ENCODE measurements around the gene WDR47. TPM values are rescaled to one million over a fixed set of nuclear protein-coding genes. Genes with fewer than 3 reads are reported as not detected.
"Not testable (repeated sequence)": the region's sequence is repeated elsewhere in the genome, so short reads cannot be mapped to it uniquely, and the experiment has no call there.

WDR47 gene
- total and polyA plus RNA-seq, 2 donors, result 7.8 to 10.8 TPM

GRCh38 chr1:109040989-109041620, 797 bp downstream of the WDR47 start:
- peak overlapping the region; percentile 74 to 88 for H3K27ac ChIP-seq (ENCODE audit: low read depth in 1 of 2, low read length in 1 of 2)
- peak in 7 of 9 donors; percentile 3 to 63 (median 28) for DNase-seq (ENCODE audit: low read depth in 6 of 9, low spot score in 9 of 9)
- WGBS, result under 1% methylated on average over 44 of the region's 44 CpGs
- H3K36me3 ChIP-seq (ENCODE audit: control insufficient read depth in 2 of 2, insufficient read depth in 2 of 2, low read length in 1 of 2), result no peaks in the 10 kb centered on the region
- no peaks in the 10 kb centered on the region for H3K27me3 ChIP-seq (ENCODE audit: control insufficient read depth in 2 of 2, insufficient read depth in 1 of 2, low read length in 1 of 2)
- no peaks in the 10 kb centered on the region for H3K9me3 ChIP-seq (ENCODE audit: control insufficient read depth in 2 of 2, insufficient read depth in 1 of 2, low read length in 1 of 2)
- H3K4me1 ChIP-seq (ENCODE audit: control insufficient read depth in 2 of 2, insufficient read depth in 2 of 2, low read length in 2 of 2), result peaks cover 0 to 3% of the 10 kb centered on the region in 2 donors
- peak overlapping the region; percentile 91 to 96 for H3K4me3 ChIP-seq (ENCODE audit: low read length in 2 of 2)

DNA sequence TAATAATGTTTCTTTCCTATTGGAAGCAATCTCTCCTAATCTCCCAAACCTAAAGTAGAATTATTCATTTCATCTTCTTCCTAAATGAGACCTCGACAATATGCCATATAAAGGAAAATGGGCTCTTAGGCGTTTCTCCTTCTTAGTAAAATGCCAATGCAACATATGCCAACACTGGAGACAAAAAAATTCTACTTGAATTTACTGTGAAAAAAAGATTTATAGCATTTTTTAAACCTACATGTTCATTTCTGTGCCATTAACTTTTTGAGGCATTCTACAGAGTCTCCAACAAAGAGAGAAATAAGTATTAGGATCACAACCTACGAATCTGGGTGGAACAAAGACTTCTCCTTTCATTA, 1.3 kb downstream of the WDR47 start:
- Histone ChIP-seq H3K9me3 (ENCODE audit: control insufficient read depth in 2 of 2, insufficient read depth in 1 of 2, low read length in 1 of 2) (no peaks in the 10 kb centered on the region), H3K27me3 (ENCODE audit: control insufficient read depth in 2 of 2, insufficient read depth in 1 of 2, low read length in 1 of 2) (no peaks in the 10 kb centered on the region), H3K27ac (ENCODE audit: low read depth in 1 of 2, low read length in 1 of 2) (no peak overlapping the region), H3K4me3 (ENCODE audit: low read length in 2 of 2) (peak overlapping the region; percentile 91 to 96), H3K4me1 (ENCODE audit: control insufficient read depth in 2 of 2, insufficient read depth in 2 of 2, low read length in 2 of 2) (peaks cover 0 to 3% of the 10 kb centered on the region in 2 donors), H3K36me3 (ENCODE audit: control insufficient read depth in 2 of 2, insufficient read depth in 2 of 2, low read length in 1 of 2) (no peaks in the 10 kb centered on the region)
- DNase-seq (ENCODE audit: low read depth in 6 of 9, low spot score in 9 of 9), result no peak
- 10% methylated on average over 3 of the region's 3 CpGs for WGBS

- H3K4me3 ChIP-seq (ENCODE audit: low read length in 2 of 2), result no peak overlapping the region
- WGBS, result 98% methylated on average over 2 of the region's 2 CpGs
These were observed 7.5 kb downstream of the WDR47 start for GRCh38 chr1:109034382-109034781.

DNA sequence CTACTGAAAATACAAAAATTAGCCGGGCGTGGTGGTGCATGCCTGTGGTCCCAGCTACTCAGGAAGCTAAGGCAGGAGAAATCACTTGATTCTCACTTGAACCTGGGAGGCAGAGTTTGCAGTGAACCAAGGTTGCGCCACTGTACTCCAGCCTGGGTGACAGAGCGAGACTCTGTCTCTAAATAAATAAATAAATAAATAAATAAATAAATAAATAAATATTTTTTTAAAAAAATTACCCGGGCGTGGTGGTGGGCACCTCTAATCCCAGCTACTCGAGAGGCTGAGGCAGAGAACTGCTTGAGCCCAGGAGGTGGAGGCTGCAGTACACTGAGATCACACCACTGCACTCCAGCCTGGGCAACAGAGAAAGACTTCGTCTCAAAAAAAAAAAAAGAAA, 12.4 kb downstream of the WDR47 start:
- H3K9me3 ChIP-seq (ENCODE audit: control insufficient read depth in 2 of 2, insufficient read depth in 1 of 2, low read length in 1 of 2); H3K4me3 ChIP-seq (ENCODE audit: low read length in 2 of 2); H3K36me3 ChIP-seq (ENCODE audit: control insufficient read depth in 2 of 2, insufficient read depth in 2 of 2, low read length in 1 of 2); H3K27ac ChIP-seq (ENCODE audit: low read depth in 1 of 2, low read length in 1 of 2); DNase-seq (ENCODE audit: low read depth in 6 of 9, low spot score in 9 of 9); H3K4me1 ChIP-seq (ENCODE audit: control insufficient read depth in 2 of 2, insufficient read depth in 2 of 2, low read length in 2 of 2); H3K27me3 ChIP-seq (ENCODE audit: control insufficient read depth in 2 of 2, insufficient read depth in 1 of 2, low read length in 1 of 2): not testable (repeated sequence)
- WGBS, result 96% methylated on average over 8 of the region's 8 CpGs

More at GRCh38 chr1:109034382-109034781, 7.5 kb downstream of the WDR47 start:
- no peak overlapping the region for H3K27ac ChIP-seq (ENCODE audit: low read depth in 1 of 2, low read length in 1 of 2)
- no peak for DNase-seq (ENCODE audit: low read depth in 6 of 9, low spot score in 9 of 9)
- H3K4me1 ChIP-seq (ENCODE audit: control insufficient read depth in 2 of 2, insufficient read depth in 2 of 2, low read length in 2 of 2), result no peaks in the 10 kb centered on the region
- H3K9me3 ChIP-seq (ENCODE audit: control insufficient read depth in 2 of 2, insufficient read depth in 1 of 2, low read length in 1 of 2), result no peaks in the 10 kb centered on the region
- no peaks in the 10 kb centered on the region for H3K27me3 ChIP-seq (ENCODE audit: control insufficient read depth in 2 of 2, insufficient read depth in 1 of 2, low read length in 1 of 2)
- no peaks in the 10 kb centered on the region for H3K36me3 ChIP-seq (ENCODE audit: control insufficient read depth in 2 of 2, insufficient read depth in 2 of 2, low read length in 1 of 2)

DNA sequence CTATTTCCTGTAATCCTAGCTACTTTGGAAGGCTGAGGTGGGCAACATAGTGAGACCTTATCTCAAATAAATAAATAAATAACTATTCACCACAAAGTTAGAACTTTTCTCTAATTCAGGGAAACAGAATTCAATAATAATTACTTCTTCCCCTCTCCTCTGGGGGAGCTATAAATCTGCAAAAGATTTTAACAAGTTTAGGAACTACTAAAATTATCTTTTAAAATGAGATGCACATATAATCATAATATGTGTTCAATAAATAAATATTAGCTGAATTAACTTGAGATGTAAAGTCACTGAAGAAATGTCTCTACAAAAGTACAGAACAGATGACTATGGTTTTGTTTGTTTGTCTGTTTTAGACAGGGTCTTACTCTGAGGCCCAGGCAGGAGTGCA, 14.1 kb downstream of the WDR47 start:
- Histone ChIP-seq H3K9me3 (ENCODE audit: control insufficient read depth in 2 of 2, insufficient read depth in 1 of 2, low read length in 1 of 2) (no peaks in the 10 kb centered on the region), H3K36me3 (ENCODE audit: control insufficient read depth in 2 of 2, insufficient read depth in 2 of 2, low read length in 1 of 2) (no peaks in the 10 kb centered on the region), H3K4me1 (ENCODE audit: control insufficient read depth in 2 of 2, insufficient read depth in 2 of 2, low read length in 2 of 2) (no peaks in the 10 kb centered on the region), H3K27me3 (ENCODE audit: control insufficient read depth in 2 of 2, insufficient read depth in 1 of 2, low read length in 1 of 2) (no peaks in the 10 kb centered on the region), H3K27ac (ENCODE audit: low read depth in 1 of 2, low read length in 1 of 2) (no peak overlapping the region), H3K4me3 (ENCODE audit: low read length in 2 of 2) (no peak overlapping the region)
- no peak for DNase-seq (ENCODE audit: low read depth in 6 of 9, low spot score in 9 of 9)

- Histone ChIP-seq H3K27me3 (ENCODE audit: control insufficient read depth in 2 of 2, insufficient read depth in 1 of 2, low read length in 1 of 2) (no peaks in the 10 kb centered on the region), H3K4me1 (ENCODE audit: control insufficient read depth in 2 of 2, insufficient read depth in 2 of 2, low read length in 2 of 2) (no peaks in the 10 kb centered on the region), H3K27ac (ENCODE audit: low read depth in 1 of 2, low read length in 1 of 2) (no peak overlapping the region), H3K4me3 (ENCODE audit: low read length in 2 of 2) (no peak overlapping the region), H3K9me3 (ENCODE audit: control insufficient read depth in 2 of 2, insufficient read depth in 1 of 2, low read length in 1 of 2) (no peaks in the 10 kb centered on the region), H3K36me3 (ENCODE audit: control insufficient read depth in 2 of 2, insufficient read depth in 2 of 2, low read length in 1 of 2) (no peaks in the 10 kb centered on the region)
- WGBS, result 96% methylated on average over 6 of the region's 6 CpGs
- no peak for DNase-seq (ENCODE audit: low read depth in 6 of 9, low spot score in 9 of 9)
These were observed 16.2 kb downstream of the WDR47 start for GRCh38 chr1:109025694-109026093.

DNA sequence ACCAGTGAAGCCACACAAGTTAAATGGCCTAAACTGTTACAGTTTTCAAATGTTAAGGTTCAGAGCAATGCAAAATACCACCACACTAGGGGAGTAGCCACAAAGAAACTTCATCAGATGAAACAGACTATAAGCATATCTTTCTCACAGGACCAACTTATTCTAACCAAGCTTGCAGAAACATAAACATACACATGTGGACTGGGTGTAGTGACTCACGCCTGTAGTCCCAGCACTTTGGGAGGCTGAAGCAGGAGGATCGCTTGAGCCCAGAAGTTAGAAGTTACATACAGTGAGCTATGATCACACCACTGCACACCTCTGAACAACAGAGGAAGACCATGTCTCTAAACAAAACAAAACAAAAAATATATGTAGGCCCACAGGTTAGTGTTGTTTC, 17.3 kb downstream of the WDR47 start:
- over 99% methylated on average over 2 of the region's 2 CpGs for WGBS

DNA sequence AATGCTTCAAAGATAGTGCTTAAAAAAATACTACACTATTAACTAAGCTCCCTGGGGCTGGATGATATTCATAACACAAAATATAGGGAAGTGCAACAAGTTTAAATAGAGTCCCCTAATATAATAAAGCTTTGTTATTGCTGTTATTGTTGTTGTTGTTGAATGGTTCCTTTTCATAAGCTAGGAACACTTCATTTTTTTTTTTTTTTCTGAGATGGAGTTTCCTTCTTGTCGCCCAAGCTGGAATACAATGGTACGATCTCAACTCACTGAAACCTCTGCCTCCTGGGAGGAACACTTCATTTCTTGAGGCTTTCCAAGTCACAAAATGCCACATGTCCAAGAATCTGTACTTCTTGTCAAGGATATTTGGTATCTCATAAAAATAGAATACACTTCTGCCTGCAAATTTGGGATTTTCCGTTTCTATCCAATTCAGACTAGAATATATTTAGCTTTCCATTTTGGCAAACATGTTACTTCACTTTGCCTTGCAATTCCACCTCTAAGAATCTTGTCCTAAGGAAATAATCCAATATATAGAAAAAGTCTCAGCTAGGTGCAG, 21.1 kb downstream of the WDR47 start:
- Histone ChIP-seq H3K4me1 (ENCODE audit: control insufficient read depth in 2 of 2, insufficient read depth in 2 of 2, low read length in 2 of 2) (no peaks in the 10 kb centered on the region), H3K4me3 (ENCODE audit: low read length in 2 of 2) (no peak overlapping the region), H3K9me3 (ENCODE audit: control insufficient read depth in 2 of 2, insufficient read depth in 1 of 2, low read length in 1 of 2) (peaks cover 2 to 11% of the 10 kb centered on the region in 2 donors), H3K27me3 (ENCODE audit: control insufficient read depth in 2 of 2, insufficient read depth in 1 of 2, low read length in 1 of 2) (no peaks in the 10 kb centered on the region), H3K36me3 (ENCODE audit: control insufficient read depth in 2 of 2, insufficient read depth in 2 of 2, low read length in 1 of 2) (peaks cover 6 to 8% of the 10 kb centered on the region in 2 donors), H3K27ac (ENCODE audit: low read depth in 1 of 2, low read length in 1 of 2) (no peak overlapping the region)
- DNase-seq (ENCODE audit: low read depth in 6 of 9, low spot score in 9 of 9), result no peak
- WGBS, result 97% methylated on average over 3 of the region's 3 CpGs

More for the DNA sequence above, 17.3 kb downstream of the WDR47 start:
- H3K27me3 ChIP-seq (ENCODE audit: control insufficient read depth in 2 of 2, insufficient read depth in 1 of 2, low read length in 1 of 2), result no peaks in the 10 kb centered on the region
- DNase-seq (ENCODE audit: low read depth in 6 of 9, low spot score in 9 of 9), result no peak
- H3K36me3 ChIP-seq (ENCODE audit: control insufficient read depth in 2 of 2, insufficient read depth in 2 of 2, low read length in 1 of 2), result no peaks in the 10 kb centered on the region
- H3K27ac ChIP-seq (ENCODE audit: low read depth in 1 of 2, low read length in 1 of 2), result no peak overlapping the region
- H3K4me3 ChIP-seq (ENCODE audit: low read length in 2 of 2), result no peak overlapping the region
- no peaks in the 10 kb centered on the region for H3K9me3 ChIP-seq (ENCODE audit: control insufficient read depth in 2 of 2, insufficient read depth in 1 of 2, low read length in 1 of 2)
- no peaks in the 10 kb centered on the region for H3K4me1 ChIP-seq (ENCODE audit: control insufficient read depth in 2 of 2, insufficient read depth in 2 of 2, low read length in 2 of 2)

DNA sequence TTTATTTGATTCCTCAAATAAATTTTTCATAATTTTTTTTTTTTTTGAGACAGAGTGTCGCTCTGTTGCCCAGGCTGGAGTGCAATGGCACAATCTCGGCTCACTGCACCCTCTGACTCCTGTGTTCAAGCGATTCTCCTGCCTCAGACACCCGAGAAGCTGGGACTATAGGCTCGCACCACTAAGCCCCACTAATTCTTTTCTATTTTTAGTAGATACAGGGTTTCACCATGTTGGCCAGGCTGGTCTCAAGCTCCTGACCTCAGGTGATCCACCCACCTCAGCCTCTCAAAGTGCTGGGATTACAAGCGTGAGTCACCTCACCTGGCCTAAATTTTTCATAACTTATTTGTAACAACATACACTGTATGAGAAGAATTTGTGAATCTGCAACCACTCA, 24.2 kb downstream of the WDR47 start:
- H3K27ac ChIP-seq (ENCODE audit: low read depth in 1 of 2, low read length in 1 of 2); H3K4me3 ChIP-seq (ENCODE audit: low read length in 2 of 2); DNase-seq (ENCODE audit: low read depth in 6 of 9, low spot score in 9 of 9); H3K4me1 ChIP-seq (ENCODE audit: control insufficient read depth in 2 of 2, insufficient read depth in 2 of 2, low read length in 2 of 2); H3K27me3 ChIP-seq (ENCODE audit: control insufficient read depth in 2 of 2, insufficient read depth in 1 of 2, low read length in 1 of 2): not testable (repeated sequence)
- Histone ChIP-seq H3K9me3 (ENCODE audit: control insufficient read depth in 2 of 2, insufficient read depth in 1 of 2, low read length in 1 of 2) (peaks cover 2 to 11% of the 10 kb centered on the region in 2 donors), H3K36me3 (ENCODE audit: control insufficient read depth in 2 of 2, insufficient read depth in 2 of 2, low read length in 1 of 2) (peaks cover 6 to 15% of the 10 kb centered on the region in 2 donors)
- WGBS, result over 99% methylated on average over 6 of the region's 6 CpGs

Data from thymus (tissue), 11 donors.